Head of caudate nucleus (tissue), 42 donors: ENCODE data around the gene NCAPG2.

Source experiments
- DNase-seq, 42 donors: peaks; one replicate each; pipeline versions ENCODE4 v3.0.0 to v3.0.0-alpha.2; 2020 to 2021; ENCODE audit warnings: mixed read lengths in 7 of 42
- intact Hi-C: fragments of 100-400 bp; cut with DNase I; formaldehyde crosslinking; loops from one replicate; pipeline ENCODE4 v1.15.0; 2022

Gene NCAPG2

DNA sequence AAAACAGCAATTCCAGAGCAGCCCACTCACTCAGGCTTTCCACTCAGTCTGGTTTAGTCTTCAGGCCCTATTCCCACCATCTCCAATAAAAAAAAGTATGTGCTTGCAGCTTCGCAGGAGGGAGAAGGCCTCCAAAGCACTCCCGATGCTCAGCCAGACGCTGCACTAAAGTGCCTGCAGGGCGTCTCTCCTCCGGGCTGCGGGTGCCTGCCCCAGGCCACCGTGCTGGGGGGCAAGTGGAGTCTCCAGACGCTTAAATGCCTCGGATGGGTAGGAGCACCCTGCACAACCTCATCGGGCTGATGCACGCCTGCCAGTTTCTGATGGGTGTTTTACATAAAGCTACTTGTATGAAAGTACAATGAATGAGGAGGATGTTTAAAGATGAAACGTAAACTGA lies 31.3 kb upstream of the NCAPG2 start:
- peak in 7 of 42 donors; percentile 6 to 50 (median 38) for DNase-seq
- intact Hi-C loops = no loop called here

DNA sequence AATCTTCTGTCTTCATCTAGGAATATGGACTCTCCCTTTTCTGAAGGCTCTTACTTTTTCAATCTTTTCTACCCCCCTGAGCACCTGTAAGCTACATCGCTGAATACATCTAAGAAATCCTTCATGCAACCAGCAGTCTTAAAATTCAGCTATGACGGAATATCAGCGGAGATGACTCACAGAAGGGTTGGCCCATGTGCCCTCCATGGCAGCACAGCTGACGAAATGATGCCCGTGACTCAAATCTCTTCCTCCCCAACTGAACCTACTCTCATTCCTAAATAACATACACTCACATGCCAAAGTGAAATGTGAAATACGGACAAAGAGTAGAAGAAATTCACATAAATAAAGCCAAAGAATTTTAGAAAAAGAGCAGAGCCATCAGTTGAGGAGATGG lies 30.3 kb upstream of the NCAPG2 start:
- peak in 30 of 42 donors; percentile 20 to 82 (median 52) for DNase-seq
- intact Hi-C loops = no loop called here

DNA sequence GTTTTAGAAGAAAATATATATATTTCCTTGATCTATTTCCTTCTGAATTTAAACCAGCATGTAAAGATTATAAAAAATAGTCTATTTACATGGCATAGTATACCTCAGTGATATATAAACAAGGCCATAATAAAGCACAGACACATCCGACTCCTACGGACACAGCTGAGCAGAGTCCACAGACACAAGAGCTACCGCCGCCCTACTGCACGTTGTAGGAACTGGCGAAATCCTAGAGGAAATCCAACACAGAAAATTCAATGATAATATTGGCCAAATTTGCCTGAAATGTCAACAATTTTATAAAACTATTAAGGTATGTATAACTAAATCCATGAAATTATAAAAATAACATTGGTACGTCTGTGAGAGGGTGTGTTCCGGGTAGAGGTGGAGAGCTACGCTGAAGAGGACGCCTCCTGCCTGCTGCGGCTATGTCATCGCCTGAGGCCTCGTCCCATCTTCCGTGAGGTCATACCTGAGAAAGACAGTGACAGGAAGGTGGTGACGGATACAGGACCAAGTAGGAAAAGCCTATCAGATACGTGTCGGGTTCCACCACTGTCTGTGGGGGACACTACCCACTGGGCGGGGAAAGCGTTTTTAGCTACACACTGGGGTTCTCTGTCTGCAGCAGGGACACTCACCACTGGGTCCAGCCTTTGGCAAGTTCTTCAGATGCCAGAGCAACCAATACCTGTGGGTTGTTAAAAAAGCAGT lies 29.3 kb upstream of the NCAPG2 start:
- intact Hi-C loops = no loop called here
- DNase-seq = peak in 2 of 42 donors; percentile 27 to 39

DNA sequence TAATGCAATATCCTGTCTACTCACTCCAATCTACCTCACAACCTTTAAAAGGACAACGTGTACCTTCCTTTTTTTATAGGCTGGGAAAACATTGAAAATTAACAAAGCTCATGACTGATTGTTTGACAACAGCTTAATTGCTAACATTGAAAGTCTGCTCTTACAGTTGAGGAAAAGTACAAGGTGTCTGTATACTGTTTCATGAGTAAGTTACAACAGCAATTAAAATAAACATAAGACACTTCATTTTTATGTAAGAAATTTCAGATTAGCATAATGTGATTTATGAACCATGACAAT lies 28.6 kb upstream of the NCAPG2 start:
- DNase-seq = no peak
- intact Hi-C loops = no loop called here

DNA sequence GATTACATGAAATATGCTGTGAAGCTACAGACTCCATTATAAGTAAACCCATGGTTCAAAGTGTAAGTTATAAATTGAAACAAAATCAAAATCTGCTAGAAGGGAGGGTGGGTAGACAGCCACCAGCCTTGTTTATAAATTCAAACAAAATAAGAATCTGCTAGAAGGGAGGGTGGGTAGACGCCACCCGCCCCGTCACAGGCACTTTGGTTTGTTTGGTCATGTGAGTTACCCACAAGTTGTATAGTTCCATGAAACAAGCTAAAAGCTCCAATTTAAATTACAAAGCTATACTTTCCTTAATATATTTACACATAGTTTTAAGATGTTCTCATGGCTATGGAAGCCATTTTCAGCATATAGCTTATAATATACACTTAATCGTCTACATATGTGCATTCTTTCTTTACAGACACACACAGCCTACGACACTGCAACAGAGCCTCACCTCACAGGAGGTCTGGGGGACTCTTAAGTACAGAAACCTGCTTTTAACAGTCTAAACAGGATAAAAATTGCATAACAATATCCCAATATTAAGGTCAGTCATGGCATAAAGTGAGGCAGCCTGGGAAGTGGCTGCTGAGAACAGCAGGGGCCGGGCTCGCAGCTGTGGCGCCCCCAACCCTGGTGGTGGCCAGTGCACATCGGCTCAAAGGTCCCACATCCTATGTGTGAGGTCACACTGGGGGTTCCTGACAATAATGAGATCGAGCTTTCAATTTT lies 28.1 kb upstream of the NCAPG2 start:
- intact Hi-C loops = no loop called here
- peak in 3 of 42 donors; percentile 23 to 29 (median 26) for DNase-seq

DNA sequence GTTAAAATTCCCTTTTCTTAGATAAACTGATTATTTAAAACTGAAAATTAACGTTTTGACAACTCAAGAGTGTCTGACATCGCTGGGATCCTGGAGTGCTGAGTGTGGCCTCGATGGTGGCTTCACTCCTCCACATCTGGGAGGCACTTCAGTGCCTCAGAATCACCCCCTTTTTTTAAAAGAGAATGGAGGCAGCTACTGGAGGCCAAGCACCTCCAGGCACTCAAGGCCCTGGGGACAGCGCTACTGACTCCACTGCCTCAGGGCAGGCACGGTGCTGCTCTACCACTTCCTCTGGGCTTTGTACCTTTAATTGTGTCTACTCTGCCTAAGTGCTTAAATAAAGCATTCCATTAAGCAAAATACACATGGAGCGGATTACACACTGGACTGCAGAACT lies 27.2 kb upstream of the NCAPG2 start:
- DNase-seq = peak in 2 of 42 donors; percentile 36 to 40
- intact Hi-C loops = no loop called here

DNA sequence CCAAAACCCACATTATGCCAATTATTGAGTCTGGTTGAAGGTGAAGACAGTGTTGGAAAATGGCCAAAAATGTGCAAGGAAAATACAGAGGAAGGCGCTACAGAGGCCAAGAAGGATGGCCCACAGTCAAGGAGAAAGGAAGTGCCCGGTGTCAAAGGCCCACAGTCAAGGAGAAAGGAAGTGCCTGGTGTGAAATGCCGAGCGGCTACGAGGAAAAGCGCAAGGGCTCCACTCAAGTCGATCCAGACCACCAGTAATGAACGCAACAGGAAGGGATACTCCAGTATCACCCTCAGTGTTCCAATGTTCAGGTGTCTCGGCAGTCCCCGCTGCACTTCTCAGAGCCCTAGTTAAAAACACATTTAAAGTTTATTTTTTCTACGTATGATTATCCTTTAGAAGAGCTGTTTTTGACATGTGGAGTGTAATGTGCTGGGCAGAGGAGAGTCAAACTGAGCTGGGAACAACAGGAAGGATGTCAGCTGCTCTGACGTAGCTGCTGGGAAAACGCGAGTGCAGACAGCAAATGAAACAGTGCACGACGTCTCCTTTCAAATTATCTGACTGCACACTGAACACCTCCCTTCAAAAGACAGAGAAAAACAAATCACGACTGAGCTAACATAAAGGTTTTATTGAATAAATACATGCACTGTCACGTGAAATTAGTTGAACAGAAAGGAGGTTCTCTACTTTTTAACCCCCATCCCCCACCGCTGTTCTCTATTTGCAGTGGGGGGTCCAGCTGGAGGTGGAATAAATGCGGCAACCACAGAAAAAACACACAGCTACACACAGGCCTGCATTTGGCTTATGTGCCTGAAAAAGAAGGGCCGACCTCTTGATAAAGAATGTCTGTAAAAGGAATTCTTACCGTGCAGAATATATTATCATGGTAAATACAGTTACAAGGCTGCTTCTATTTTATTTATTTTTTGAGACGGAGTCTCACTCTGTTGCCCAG lies 26.1 kb upstream of the NCAPG2 start:
- intact Hi-C loops = no loop called here
- DNase-seq = peak in 17 of 42 donors; percentile 18 to 71 (median 50)

DNA sequence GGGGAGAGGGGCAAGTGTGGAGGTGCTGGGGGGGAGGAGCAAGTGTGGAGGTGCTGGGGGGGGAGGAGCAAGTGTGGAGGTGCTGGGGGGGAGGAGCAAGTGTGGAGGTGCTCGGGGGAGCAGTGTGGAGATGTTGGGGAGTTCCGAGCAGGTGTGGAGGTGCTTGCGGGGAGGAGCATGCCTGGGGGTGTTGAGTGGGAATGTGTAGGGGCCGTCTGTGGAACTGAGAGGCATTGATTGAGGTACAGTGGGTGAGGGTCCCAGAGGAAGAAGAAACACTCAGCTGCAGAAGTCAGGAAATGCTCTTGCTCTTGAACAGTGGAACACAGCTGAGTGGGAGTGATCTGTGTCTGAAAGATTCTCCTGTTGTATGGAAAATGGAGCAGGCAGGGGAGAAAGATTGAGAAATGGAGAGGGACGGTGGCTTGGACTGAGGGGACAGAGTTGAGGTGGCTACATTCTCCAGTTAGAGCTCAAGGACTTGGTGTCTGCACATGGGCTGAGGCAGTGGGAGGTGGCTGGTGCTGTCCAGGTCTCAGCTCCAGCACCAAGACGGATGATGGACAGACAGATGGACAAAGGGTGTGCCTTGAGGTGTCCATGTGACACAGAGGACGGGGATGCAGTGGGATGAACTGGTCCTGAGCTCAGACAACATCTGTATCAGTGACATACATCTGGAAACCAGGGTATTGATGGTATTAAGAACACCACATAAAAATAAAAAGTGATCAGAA lies 25.2 kb upstream of the NCAPG2 start:
- DNase-seq = peak in 6 of 42 donors; percentile 16 to 46 (median 37)
- intact Hi-C loops = no loop called here

DNA sequence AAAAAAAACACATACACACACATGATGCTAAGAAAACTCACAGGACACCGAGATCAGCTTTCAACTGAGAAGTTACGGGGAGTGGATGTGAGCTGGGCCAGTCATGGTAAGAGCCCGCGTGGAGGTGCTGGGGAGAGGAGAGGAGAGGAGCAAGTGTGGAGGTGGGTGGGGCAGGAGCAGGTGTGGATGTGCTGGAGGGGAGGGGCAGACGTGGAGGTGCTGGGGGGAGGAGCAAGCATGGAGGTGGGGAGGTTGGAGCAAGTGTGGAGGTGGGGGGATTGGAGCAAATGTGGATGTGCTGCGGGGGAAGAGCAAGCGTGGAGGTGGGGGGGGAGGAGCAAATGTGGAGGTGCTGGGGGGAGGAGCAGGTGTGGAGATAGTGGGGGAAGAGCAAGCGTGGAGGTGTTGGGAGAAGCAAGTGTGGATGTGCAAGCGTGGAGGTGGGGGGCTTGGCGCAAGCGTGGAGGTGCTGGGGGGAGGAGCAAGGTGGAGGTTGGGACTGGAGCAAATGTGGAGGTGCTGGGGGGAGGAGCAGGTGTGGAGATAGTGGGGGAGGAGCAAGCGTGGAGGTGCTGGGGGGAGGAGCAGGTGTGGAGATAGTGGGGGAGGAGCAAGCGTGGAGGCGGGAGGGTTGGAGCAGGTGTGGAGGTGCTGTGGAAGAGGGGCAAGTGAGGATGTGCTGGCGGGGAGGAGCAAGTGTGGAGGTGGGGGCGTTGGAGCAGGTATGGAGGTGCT lies 24.5 kb upstream of the NCAPG2 start:
- peak in 10 of 42 donors; percentile 18 to 60 (median 34) for DNase-seq
- intact Hi-C loops = no loop called here

DNA sequence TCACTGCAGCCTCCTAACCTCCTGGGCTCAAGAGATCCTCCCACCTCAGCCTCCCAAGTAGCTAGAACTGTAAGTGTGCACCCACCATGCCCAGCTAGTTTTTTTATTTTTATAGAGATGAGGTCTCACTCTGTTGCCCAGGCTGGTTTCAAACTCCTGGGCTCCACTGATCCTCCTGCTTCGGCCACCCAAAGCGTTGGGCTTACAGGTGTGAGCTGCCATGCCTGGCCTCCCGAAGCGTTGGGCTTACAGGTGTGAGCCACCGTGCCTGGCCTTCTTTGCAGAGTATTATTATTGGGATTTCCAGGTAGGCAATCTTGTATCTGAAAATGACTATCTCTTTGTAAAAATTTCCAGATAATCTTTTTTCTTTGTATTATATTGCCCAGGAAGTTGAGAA lies 23.1 kb upstream of the NCAPG2 start:
- intact Hi-C loops = no loop called here
- DNase-seq = peak in 2 of 42 donors; percentile 25 to 27

DNA sequence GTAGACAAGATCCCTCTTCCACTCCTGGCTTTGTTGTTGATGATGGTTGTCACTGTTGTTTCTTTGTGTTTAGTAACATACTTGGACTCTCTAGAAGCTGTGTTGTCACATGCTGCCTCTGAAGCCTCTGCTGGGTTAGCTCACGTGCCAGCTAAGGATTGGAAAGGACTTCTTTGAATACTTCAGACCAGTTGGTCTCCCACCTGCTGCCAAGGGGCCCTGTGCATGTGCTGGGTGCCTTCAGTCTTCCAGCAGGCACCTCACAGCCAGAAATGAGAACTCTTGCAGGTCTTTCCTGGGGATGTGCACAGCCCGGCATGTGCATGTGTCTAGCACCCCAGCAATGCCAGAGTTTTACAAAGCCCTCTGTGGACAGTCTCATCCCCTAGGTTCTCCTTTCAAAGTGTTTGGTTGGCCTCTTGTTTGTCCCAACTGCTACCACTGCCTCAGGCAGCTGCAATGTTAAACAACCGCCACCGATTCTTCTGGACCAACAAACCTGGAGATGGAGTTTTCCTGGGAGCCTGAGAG lies 21.7 kb upstream of the NCAPG2 start:
- intact Hi-C loops = no loop called here
- DNase-seq = peak in 2 of 42 donors; percentile 13 to 30

DNA sequence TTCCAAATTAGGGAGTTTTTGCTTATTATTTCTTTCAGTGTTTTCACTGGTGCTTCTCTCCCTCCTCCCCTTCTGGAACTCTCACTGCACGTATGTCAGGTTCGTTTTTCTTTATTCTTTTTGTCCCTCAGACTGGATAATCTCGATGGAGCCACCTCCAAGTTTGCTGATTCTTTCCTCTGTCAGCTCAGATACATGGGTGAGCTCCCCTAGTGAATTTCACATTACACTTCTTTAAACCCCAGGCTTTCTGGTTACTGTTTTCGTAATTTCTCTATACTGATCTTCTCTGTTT lies 20.8 kb upstream of the NCAPG2 start:
- intact Hi-C loops = no loop called here
- no peak for DNase-seq

DNA sequence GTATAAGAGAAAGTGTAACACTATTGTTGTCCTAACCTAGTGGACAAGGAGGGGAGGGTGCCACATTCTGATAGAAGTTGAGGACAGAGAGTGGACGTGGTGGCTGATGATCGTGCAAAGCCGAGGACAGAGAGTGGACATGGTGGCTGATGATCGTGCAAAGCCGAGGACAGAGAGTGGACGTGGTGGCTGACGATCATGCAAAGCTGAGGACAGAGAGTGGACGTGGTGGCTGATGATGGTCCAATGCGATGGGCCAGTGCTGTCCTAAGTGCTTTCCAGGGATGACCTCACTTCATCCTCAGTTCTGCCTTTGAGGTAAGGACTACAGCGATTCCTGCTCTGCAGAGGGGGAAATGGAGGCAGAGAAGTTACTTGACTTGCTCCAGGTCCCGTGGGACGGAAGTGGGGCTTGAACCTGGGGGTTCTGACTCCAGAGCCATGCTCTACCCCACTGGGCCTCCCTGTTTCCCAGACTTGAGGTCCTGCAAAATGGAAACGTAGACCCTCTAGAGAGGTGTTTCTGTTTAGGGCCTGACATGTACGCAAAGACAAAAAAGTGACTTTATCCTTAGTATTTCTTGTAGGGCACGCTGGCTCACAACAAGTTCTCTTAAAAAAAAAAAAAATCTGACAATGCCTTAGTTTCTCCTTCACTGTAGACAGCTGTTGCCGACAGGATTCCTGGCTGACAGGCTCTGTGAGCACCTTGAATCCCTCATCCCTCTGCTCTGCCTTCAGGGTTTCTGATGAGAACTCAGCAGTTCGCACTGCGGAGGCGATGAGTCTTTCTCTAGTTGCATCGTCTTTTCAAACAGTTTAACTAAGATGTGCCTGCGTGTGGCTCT lies 20.3 kb upstream of the NCAPG2 start:
- intact Hi-C loops = no loop called here
- peak in 10 of 42 donors; percentile 21 to 68 (median 42) for DNase-seq

DNA sequence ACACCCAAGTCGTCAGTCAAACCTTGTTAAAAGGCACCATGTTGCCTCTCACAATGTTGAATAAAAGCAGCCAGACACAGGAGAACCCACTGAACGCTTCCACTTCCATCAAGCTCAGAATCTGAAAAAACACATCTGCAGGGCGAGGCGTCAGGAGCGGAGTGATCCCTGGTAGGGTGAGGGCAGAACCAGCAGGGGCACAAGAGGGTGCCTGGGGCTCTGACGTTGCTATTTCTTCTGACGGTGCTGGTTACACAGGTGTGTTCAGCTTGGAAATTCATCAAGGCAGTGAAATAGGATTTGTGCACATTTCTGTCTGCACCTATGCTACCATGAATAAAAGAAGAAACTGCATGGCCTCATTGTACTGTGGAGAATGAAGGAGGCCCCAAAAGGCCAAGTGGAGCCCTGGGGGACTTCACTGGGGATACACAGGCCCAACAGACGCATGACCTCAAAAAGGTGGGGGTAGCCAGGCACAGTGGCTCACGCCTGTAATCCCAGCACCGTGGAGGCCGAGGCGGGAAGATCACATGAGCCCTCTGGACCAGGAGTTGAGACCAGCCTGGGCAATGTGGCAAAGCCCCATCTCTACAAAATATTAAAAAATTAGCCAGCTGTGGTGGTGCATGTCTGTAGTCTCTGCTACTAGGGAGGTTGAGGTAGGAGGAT lies 19.2 kb upstream of the NCAPG2 start:
- intact Hi-C loops = no loop called here
- peak in 2 of 42 donors; percentile 25 to 27 for DNase-seq

DNA sequence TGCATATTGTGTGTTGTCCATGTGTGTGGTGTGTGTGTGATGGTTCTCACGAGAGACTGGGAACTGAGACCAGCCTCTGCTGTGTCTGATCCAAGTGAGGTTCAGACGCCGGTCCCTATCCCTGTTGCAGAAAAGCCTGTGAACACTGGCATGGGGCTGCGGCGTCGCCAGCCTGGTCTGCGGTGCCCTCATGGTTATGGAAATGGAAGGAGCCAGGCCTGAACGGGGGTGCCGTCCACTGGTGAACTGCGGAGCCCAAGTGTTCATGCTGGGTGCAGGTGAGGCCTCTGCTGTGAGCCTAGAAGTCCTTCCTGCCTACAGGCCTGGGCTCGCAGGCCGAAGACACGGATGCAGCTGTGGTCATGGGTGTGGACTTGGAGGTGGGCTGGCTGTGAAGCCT lies 18.7 kb upstream of the NCAPG2 start:
- intact Hi-C loops = no loop called here

DNA sequence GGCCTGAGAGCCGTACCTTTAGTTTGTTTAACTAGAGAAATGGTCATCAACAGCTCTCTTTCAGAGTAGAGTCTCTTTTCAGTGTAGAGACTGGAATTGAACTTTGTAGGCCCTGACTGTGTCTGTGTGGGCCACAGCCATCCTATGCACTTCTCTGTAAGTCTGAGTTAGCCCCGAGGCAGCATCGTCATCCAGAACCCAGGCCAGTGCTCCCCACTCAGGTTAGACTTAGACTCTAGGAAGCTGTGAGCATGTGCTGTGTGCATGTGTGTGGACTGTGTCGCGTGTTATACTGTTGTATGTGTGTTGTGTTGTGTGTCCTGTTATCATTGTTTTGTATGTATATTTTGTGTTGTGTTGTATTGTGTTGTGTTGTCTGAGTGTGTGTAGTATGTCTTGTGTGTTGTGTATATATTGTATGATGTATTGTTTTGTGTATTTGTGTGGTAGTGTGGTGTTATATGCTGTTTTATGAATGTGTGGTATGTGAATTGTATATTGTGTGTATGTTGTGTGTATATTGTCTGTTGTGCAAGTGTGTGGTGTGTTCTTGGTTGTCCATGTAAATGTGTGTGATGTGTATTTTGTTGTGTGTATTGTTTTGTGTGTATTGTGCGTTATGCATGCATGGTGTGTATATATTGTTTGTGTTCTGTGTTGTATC lies 18.1 kb upstream of the NCAPG2 start:
- intact Hi-C loops = no loop called here
- DNase-seq = no peak

More for the DNA sequence above, 18.7 kb upstream of the NCAPG2 start:
- DNase-seq = peak in 2 of 42 donors; percentile 6 to 27
